Measurements from ENCODE around the gene TNIP1. TPM values are rescaled to one million over a fixed set of nuclear protein-coding genes. Genes with fewer than 3 reads are reported as not detected.
A peak's percentile ranks its signal among the peaks of the same experiment; 100 is the strongest.

Gene TNIP1
- total RNA-seq, 2 experiments from 2014 or later = 51.4 to 77.5 TPM

GRCh38 chr5:151051931-151052608 lies 28.8 kb downstream of the TNIP1 start:
- TF ChIP-seq CTCF (conservative IDR thresholded peaks at IDR 0.05; ENCODE audit: low read length) (no peak; the same call in 1 of the 2 replicates), EZH2phosphoT487 (IDR thresholded peaks at IDR 0.05; ENCODE audit: borderline replicate concordance, low read depth, low read length) (no peak)
- no peak for DNase-seq (ENCODE audit: low spot score)
- H3K27ac ChIP-seq (ENCODE audit: low read depth, low read length, poor library complexity, severe bottlenecking) = no peak overlapping the region
- intact Hi-C loops (cut with micrococcal nuclease; ENCODE audit: unreplicated experiment) = loop anchor here (1.0 kb wide), 3 partner anchors 63 to 187 kb away; no protein-coding TSS in a partner anchor
- no peak overlapping the region for H2AFZ ChIP-seq (ENCODE audit: low read length)
- no TSS peak for BruUV-seq (replicated peaks)
- POLR2A ChIA-PET = interaction anchor here (0.7 to 1.8 kb wide), 5 partner anchors 29 to 138 kb away, joined by 3 to 5 read pairs (median 3); partner anchors contain the start of gene TNIP1
- H3K9me3 ChIP-seq (ENCODE audit: low read length) = no peaks in the 10 kb centered on the region
- H3K4me3 ChIP-seq (ENCODE audit: low read depth, low read length, poor library complexity, severe bottlenecking) = no peak overlapping the region
- H3K4me2 ChIP-seq (ENCODE audit: low read length) = no peak overlapping the region
- H3K79me2 ChIP-seq (ENCODE audit: insufficient read depth, low read depth, low read length) = no peaks in the 10 kb centered on the region
- H3K4me1 ChIP-seq (ENCODE audit: insufficient read depth, low read length, poor library complexity, severe bottlenecking) = peaks cover 7% of the 10 kb centered on the region
- no peaks in the 10 kb centered on the region for H3K9me2 ChIP-seq (ENCODE audit: insufficient read depth, low read length)
- peaks cover 67% of the 10 kb centered on the region for H3K36me3 ChIP-seq (ENCODE audit: insufficient read depth, low read length)
- H4K20me1 ChIP-seq (ENCODE audit: insufficient read depth, low read length) = no peaks in the 10 kb centered on the region
- CTCF ChIA-PET (ENCODE audit: unreplicated experiment) = interaction anchor here (1.0 to 3.7 kb wide), 8 partner anchors 8 to 189 kb away, joined by 3 to 32 read pairs (median 4); no protein-coding TSS in a partner anchor

- H3K27ac ChIP-seq (ENCODE audit: low read depth, low read length, poor library complexity, severe bottlenecking) = no peak overlapping the region
- no peak overlapping the region for H2AFZ ChIP-seq (ENCODE audit: low read length)
- H3K9me3 ChIP-seq (ENCODE audit: low read length) = no peaks in the 10 kb centered on the region
- H4K20me1 ChIP-seq (ENCODE audit: insufficient read depth, low read length) = no peaks in the 10 kb centered on the region
- H3K79me2 ChIP-seq (ENCODE audit: insufficient read depth, low read depth, low read length) = no peaks in the 10 kb centered on the region
- H3K4me3 ChIP-seq (ENCODE audit: low read depth, low read length, poor library complexity, severe bottlenecking) = no peak overlapping the region
- no peaks in the 10 kb centered on the region for H3K9me2 ChIP-seq (ENCODE audit: insufficient read depth, low read length)
- TF ChIP-seq CTCF (conservative IDR thresholded peaks at IDR 0.05; ENCODE audit: low read length) (peak; percentile 97), EZH2phosphoT487 (IDR thresholded peaks at IDR 0.05; ENCODE audit: borderline replicate concordance, low read depth, low read length) (no peak)
- BruUV-seq (replicated peaks) = no TSS peak
- H3K4me1 ChIP-seq (ENCODE audit: insufficient read depth, low read length, poor library complexity, severe bottlenecking) = peaks cover 7% of the 10 kb centered on the region
- CTCF ChIA-PET (ENCODE audit: unreplicated experiment) = interaction anchor here (1.0 to 3.7 kb wide), 7 partner anchors 9 to 190 kb away, joined by 3 to 32 read pairs (median 3); no protein-coding TSS in a partner anchor
- H3K4me2 ChIP-seq (ENCODE audit: low read length) = no peak overlapping the region
- POLR2A ChIA-PET = interaction anchor here (0.5 to 1.8 kb wide), 5 partner anchors 30 to 116 kb away, joined by 3 to 5 read pairs (median 3); partner anchors contain the start of gene TNIP1
- intact Hi-C loops (cut with micrococcal nuclease; ENCODE audit: unreplicated experiment) = loop anchor here (1.0 kb wide), 3 partner anchors 64 to 188 kb away; no protein-coding TSS in a partner anchor
- H3K36me3 ChIP-seq (ENCODE audit: insufficient read depth, low read length) = peaks cover 68% of the 10 kb centered on the region
- peak; percentile 87 for DNase-seq (ENCODE audit: low spot score)
These were observed 29.5 kb downstream of the TNIP1 start for GRCh38 chr5:151051066-151051930.
